ENCODE data around the gene HAGH.

Gene HAGH

GRCh38 chr16:1794221-1794871 lies 32.3 kb downstream of the HAGH start (continued):
- no peak for TF ChIP-seq PRDM10 (tag by site-specific recombination; IDR thresholded peaks at IDR 0.05)
- TF ChIP-seq ZNF26 (tag by site-specific recombination; IDR thresholded peaks at IDR 0.05), result no peak
- TF ChIP-seq ZNF394 (tag by site-specific recombination; IDR thresholded peaks at IDR 0.05; ENCODE audit: borderline replicate concordance), result no peak
- TF ChIP-seq ZNF266 (tag by site-specific recombination; IDR thresholded peaks at IDR 0.05; ENCODE audit: low read depth), result no peak
- TF ChIP-seq IKZF3 (tag by site-specific recombination; IDR thresholded peaks at IDR 0.05), result no peak
- no peak for TF ChIP-seq ZNF398 (tag by site-specific recombination; IDR thresholded peaks at IDR 0.05)
- TF ChIP-seq KLF9 (tag by site-specific recombination; IDR thresholded peaks at IDR 0.05; ENCODE audit: low read depth), result no peak

- POLR2A ChIA-PET, result interaction anchor here (0.5 to 3.8 kb wide), 3 partner anchors 10 to 27 kb away, joined by 4 to 19 read pairs (median 5); partner anchors contain the start of genes NUBP2 and SPSB3
- no peak within 1 kb of the TSS for H3K27ac ChIP-seq (ENCODE audit: extremely low read depth, low read depth, low read length)
- TF ChIP-seq GLIS2 (tag by site-specific recombination; IDR thresholded peaks at IDR 0.05) (no peak), ZNF830 (tag by site-specific recombination; IDR thresholded peaks at IDR 0.05; ENCODE audit: low read depth) (no peak), EGR2 (tag by site-specific recombination; IDR thresholded peaks at IDR 0.05; ENCODE audit: low read depth) (no peak), ZNF18 (tag by site-specific recombination; IDR thresholded peaks at IDR 0.05) (no peak), ZFP37 (tag by site-specific recombination; IDR thresholded peaks at IDR 0.05) (no peak), ZNF350 (tag by site-specific recombination; IDR thresholded peaks at IDR 0.05) (no peak), ZNF596 (tag by site-specific recombination; IDR thresholded peaks at IDR 0.05) (no peak), ZNF692 (tag by site-specific recombination; IDR thresholded peaks at IDR 0.05) (no peak), ZNF501 (tag by site-specific recombination; IDR thresholded peaks at IDR 0.05) (no peak), ZNF449 (tag by site-specific recombination; IDR thresholded peaks at IDR 0.05) (no peak), PRDM10 (tag by site-specific recombination; IDR thresholded peaks at IDR 0.05) (no peak), ZNF24 (tag by site-specific recombination; IDR thresholded peaks at IDR 0.05) (no peak)
Measured at GRCh38 chr16:1793578-1794220, 32.9 kb downstream of the HAGH start, which contains the start of gene IGFALS. Gene IGFALS (minus strand): TSS chr16:1793705. CDS start chr16:1793652, 53 bp downstream.

More at GRCh38 chr16:1793578-1794220, 32.9 kb downstream of the HAGH start, which contains the start of gene IGFALS:
- no peaks in the 10 kb centered on the region for H3K4me1 ChIP-seq (ENCODE audit: control insufficient read depth, insufficient read depth, low read length)
- H3K4me3 ChIP-seq (ENCODE audit: low read depth, low read length), result no peak within 1 kb of the TSS
- no peaks in the 10 kb centered on the region for H3K9me3 ChIP-seq (ENCODE audit: control insufficient read depth, insufficient read depth, low read depth, low read length)
- peaks cover 0 to 18% of the 10 kb centered on the region in 2 experiments; a peak in 2 of 3 replicates for H3K36me3 ChIP-seq (ENCODE audit: control insufficient read depth in 2 of 2, insufficient read depth in 1 of 2, low read length in 2 of 2)
- CTCF ChIA-PET, result interaction anchor here (0.6 kb wide), 1 partner anchor 158 kb away, joined by 3 read pairs; no protein-coding TSS in a partner anchor

Measured in HEK293 (cell line).